Upper lobe of left lung (tissue), 6 donors: ENCODE measurements around the gene RPS6KA2. TPM values are rescaled to one million over a fixed set of nuclear protein-coding genes. Genes with fewer than 3 reads are reported as not detected.

Source experiments
- ATAC-seq, 2 donors: fragments of 200-7000 bp; cut with Tn5 transposase; one replicate each; pipeline ENCODE4 v1.9.1; 2022; ENCODE audit warnings: mild to moderate bottlenecking in 2 of 2, moderate library complexity in 2 of 2; ENCODE audit not compliant: low FRiP score in 2 of 2
- DNase-seq, 2 donors: peaks; one replicate each; pipeline ENCODE4 v3.0.0-alpha.2; 2019 to 2020
- H3K27ac ChIP-seq, 4 donors: fragments of 200-600 bp; sonication (generic); one replicate each; pipeline ENCODE4 v1.5.1; 2016 to 2019
- H3K27me3 ChIP-seq, 4 donors: fragments of 200-600 bp; sonication (generic); one replicate each; pipeline ENCODE4 v1.5.1; 2017 to 2019
- H3K36me3 ChIP-seq, 4 donors: fragments of 200-600 bp; sonication (generic); one replicate each; pipeline ENCODE4 v1.5.1; 2016 to 2019
- H3K4me1 ChIP-seq, 4 donors: fragments of 200-600 bp; sonication (generic); one replicate each; pipeline ENCODE4 v1.5.1; 2018 to 2019
- H3K4me3 ChIP-seq, 4 donors: fragments of 200-600 bp; sonication (generic); one replicate each; pipeline ENCODE4 v1.5.1; 2017 to 2019; ENCODE audit warnings: mild to moderate bottlenecking in 2 of 4, moderate library complexity in 1 of 4
- H3K9me3 ChIP-seq, 4 donors: fragments of 200-600 bp; sonication (generic); one replicate each; pipeline ENCODE4 v1.5.1; 2018 to 2019
- CTCF ChIP-seq, 6 experiments: fragments of 450-650 bp in 4 of 6; fragments of 200-600 bp in 2 of 6; sonication (generic) in 2 of 6; IDR thresholded peaks; one replicate each; pipeline ENCODE4 v1.5.1; 2016 to 2019; ENCODE audit warnings: antibody characterized with exemption in 6 of 6
- EP300 ChIP-seq, 4 donors: sonication (generic); formaldehyde crosslinking; IDR thresholded peaks; one replicate each; pipeline ENCODE4 v1.5.1; 2017; ENCODE audit warnings: antibody characterized with exemption in 4 of 4, control low read depth in 2 of 4
- POLR2A ChIP-seq, 4 donors: fragments of 450-650 bp; IDR thresholded peaks; one replicate each; pipeline ENCODE4 v1.5.1; 2016 to 2017; ENCODE audit warnings: antibody characterized with exemption in 4 of 4, mild to moderate bottlenecking in 2 of 4
- POLR2AphosphoS5 ChIP-seq, 2 donors: sonication (generic); formaldehyde crosslinking; IDR thresholded peaks; one replicate each; pipeline ENCODE4 v1.5.1; 2017; ENCODE audit warnings: antibody characterized with exemption in 2 of 2
- WGBS, 2 donors: methylation state at CpG; one replicate each; pipeline ENCODE4 v1.1.5; 2017 to 2018; 5-methylcytosine and 5-hydroxymethylcytosine counted together
- total RNA-seq, 6 donors: library from RNA; depleted of rRNA in 4 of 6; stranded (reverse); fragments of >200 nt in 4 of 6; gene quantifications; one replicate each; pipeline versions ENCODE4 v1.1.0 to v1.2.1, GENCODE V29; 2016 to 2021
- donor health status: DM: no; HTN: no; CAD: no; lungs with moderate emphysema.
- donor health status: DM: no; HTN: yes; CAD: no; lungs with severe emphysema.

Gene RPS6KA2
- total RNA-seq, 6 donors from 2014 or later, result 101 to 233 (median 168) TPM

- 65 to 70% methylated on average over 5 to 10 of the region's 10 CpGs for WGBS, 2 donors
- peaks cover 11 to 73% (median 21%) of the 10 kb centered on the region in 4 donors for H3K36me3 ChIP-seq
- H3K27me3 ChIP-seq, result no peaks in the 10 kb centered on the region
- DNase-seq (peak in 1 of 2 donors; percentile 82), ATAC-seq (peak; percentile 58 to 89)
- no peaks in the 10 kb centered on the region for H3K9me3 ChIP-seq
- no peak overlapping the region for H3K4me3 ChIP-seq
- peaks cover 0 to 16% (median 2%) of the 10 kb centered on the region in 4 donors for H3K4me1 ChIP-seq
- H3K27ac ChIP-seq, result peak overlapping the region; percentile 70 to 90 (median 78)
- peak in 1 of 4 donors; percentile 48 for TF ChIP-seq POLR2A (IDR thresholded peaks at IDR 0.05)
- TF ChIP-seq POLR2AphosphoS5 (IDR thresholded peaks at IDR 0.05), result peak; percentile 51 to 72
- no peak for TF ChIP-seq CTCF (IDR thresholded peaks at IDR 0.05)
- TF ChIP-seq EP300 (IDR thresholded peaks at IDR 0.05), result peak in 3 of 4 donors; percentile 91 to 98 (median 93)
Measured at GRCh38 chr6:166471797-166472260, 155.2 kb downstream of the RPS6KA2 start.

GRCh38 chr6:166470863-166471410 lies 156.1 kb downstream of the RPS6KA2 start:
- TF ChIP-seq CTCF (IDR thresholded peaks at IDR 0.05) (no peak), POLR2AphosphoS5 (IDR thresholded peaks at IDR 0.05) (no peak), EP300 (IDR thresholded peaks at IDR 0.05) (no peak), POLR2A (IDR thresholded peaks at IDR 0.05) (no peak)
- no peak for ATAC-seq
- H3K36me3 ChIP-seq, result peaks cover 11 to 72% (median 21%) of the 10 kb centered on the region in 4 donors
- peak in 1 of 2 donors; percentile 19 for DNase-seq
- H3K9me3 ChIP-seq, result no peaks in the 10 kb centered on the region
- 90 to 98% methylated on average over 13 of the region's 23 CpGs for WGBS, 2 donors
- peaks cover 0 to 23% (median 6%) of the 10 kb centered on the region in 4 donors for H3K4me1 ChIP-seq
- H3K27ac ChIP-seq, result peak overlapping the region; percentile 63 to 90 (median 74)
- no peaks in the 10 kb centered on the region for H3K27me3 ChIP-seq
- H3K4me3 ChIP-seq, result no peak overlapping the region

GRCh38 chr6:166470029-166470862 lies 156.8 kb downstream of the RPS6KA2 start:
- WGBS, 2 donors, result 83 to 88% methylated on average over 13 to 20 of the region's 20 CpGs
- peak in 1 of 2 donors; percentile 19 for DNase-seq

GRCh38 chr6:166469426-166469961 lies 157.6 kb downstream of the RPS6KA2 start:
- ATAC-seq (no peak), DNase-seq (peak in 1 of 2 donors; percentile 8)
- TF ChIP-seq CTCF (IDR thresholded peaks at IDR 0.05), result no peak
- TF ChIP-seq POLR2AphosphoS5 (IDR thresholded peaks at IDR 0.05), result no peak
- TF ChIP-seq POLR2A (IDR thresholded peaks at IDR 0.05), result no peak
- TF ChIP-seq EP300 (IDR thresholded peaks at IDR 0.05), result no peak
- Histone ChIP-seq H3K4me3 (no peak overlapping the region), H3K9me3 (no peaks in the 10 kb centered on the region), H3K36me3 (peaks cover 12 to 76% (median 23%) of the 10 kb centered on the region in 4 donors), H3K27me3 (no peaks in the 10 kb centered on the region), H3K4me1 (peaks cover 0 to 31% (median 10%) of the 10 kb centered on the region in 4 donors), H3K27ac (no peak overlapping the region)
- 92% methylated on average over 14 of the region's 14 CpGs for WGBS, 2 donors

More at GRCh38 chr6:166470029-166470862, 156.8 kb downstream of the RPS6KA2 start:
- H3K4me1 ChIP-seq, result peaks cover 0 to 30% (median 10%) of the 10 kb centered on the region in 4 donors
- H3K4me3 ChIP-seq, result no peak overlapping the region
- ATAC-seq, result no peak
- peak overlapping the region in 3 of 4 donors; percentile 70 to 90 (median 79) for H3K27ac ChIP-seq
- TF ChIP-seq CTCF (IDR thresholded peaks at IDR 0.05) (no peak), POLR2AphosphoS5 (IDR thresholded peaks at IDR 0.05) (no peak), POLR2A (IDR thresholded peaks at IDR 0.05) (no peak), EP300 (IDR thresholded peaks at IDR 0.05) (no peak)
- no peaks in the 10 kb centered on the region for H3K9me3 ChIP-seq
- no peaks in the 10 kb centered on the region for H3K27me3 ChIP-seq
- H3K36me3 ChIP-seq, result peaks cover 11 to 74% (median 22%) of the 10 kb centered on the region in 4 donors
